Suprapubic skin (tissue), 4 donors: ENCODE data around the gene DUSP1.

Source experiments
- EP300 ChIP-seq: sonication (generic); formaldehyde crosslinking; IDR thresholded peaks from one replicate; pipeline ENCODE4 v1.6.1; 2017; ENCODE audit warnings: antibody characterized with exemption
- POLR2A ChIP-seq, 2 donors: fragments of 450-650 bp; IDR thresholded peaks; one replicate each; pipeline ENCODE4 v1.6.1; 2017; ENCODE audit warnings: antibody characterized with exemption in 2 of 2, mild to moderate bottlenecking in 2 of 2, moderate library complexity in 2 of 2
- POLR2AphosphoS5 ChIP-seq, 3 donors: sonication (generic); formaldehyde crosslinking; IDR thresholded peaks; one replicate each; pipeline ENCODE4 v1.6.1; 2017; ENCODE audit warnings: antibody characterized with exemption in 3 of 3
- TF ChIP-seq, protein P1 (sequence below), 2 donors: fragments of 200-600 bp in 1 of 2; fragments of 450-650 bp in 1 of 2; sonication (generic) in 1 of 2; IDR thresholded peaks; one replicate each; pipeline ENCODE4 v1.5.1; 2016 to 2019; ENCODE audit warnings: antibody characterized with exemption in 2 of 2, mild to moderate bottlenecking in 1 of 2, moderate library complexity in 1 of 2

DNA sequence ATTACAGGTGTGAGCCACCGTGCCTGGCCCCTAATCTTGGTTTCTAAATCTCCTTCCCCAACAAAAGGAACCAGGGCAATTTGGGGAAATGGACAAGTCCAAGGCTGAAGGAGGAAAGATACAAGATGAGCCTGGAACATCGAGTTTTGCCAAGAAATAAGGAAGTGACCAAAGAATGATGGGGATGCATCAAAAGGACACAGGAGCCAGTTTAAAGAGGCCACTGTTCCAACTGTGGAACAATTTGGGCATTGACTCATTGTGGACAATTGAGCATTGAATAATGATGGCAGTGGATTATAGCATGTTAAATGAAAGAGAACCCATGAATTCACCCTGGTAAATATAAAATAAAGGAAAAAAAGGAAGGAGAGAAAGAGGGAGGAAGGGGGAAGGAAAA is 47.5 kb downstream of the DUSP1 start:
- TF ChIP-seq, protein P1, sequence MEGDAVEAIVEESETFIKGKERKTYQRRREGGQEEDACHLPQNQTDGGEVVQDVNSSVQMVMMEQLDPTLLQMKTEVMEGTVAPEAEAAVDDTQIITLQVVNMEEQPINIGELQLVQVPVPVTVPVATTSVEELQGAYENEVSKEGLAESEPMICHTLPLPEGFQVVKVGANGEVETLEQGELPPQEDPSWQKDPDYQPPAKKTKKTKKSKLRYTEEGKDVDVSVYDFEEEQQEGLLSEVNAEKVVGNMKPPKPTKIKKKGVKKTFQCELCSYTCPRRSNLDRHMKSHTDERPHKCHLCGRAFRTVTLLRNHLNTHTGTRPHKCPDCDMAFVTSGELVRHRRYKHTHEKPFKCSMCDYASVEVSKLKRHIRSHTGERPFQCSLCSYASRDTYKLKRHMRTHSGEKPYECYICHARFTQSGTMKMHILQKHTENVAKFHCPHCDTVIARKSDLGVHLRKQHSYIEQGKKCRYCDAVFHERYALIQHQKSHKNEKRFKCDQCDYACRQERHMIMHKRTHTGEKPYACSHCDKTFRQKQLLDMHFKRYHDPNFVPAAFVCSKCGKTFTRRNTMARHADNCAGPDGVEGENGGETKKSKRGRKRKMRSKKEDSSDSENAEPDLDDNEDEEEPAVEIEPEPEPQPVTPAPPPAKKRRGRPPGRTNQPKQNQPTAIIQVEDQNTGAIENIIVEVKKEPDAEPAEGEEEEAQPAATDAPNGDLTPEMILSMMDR (IDR thresholded peaks at IDR 0.05): no peak
- TF ChIP-seq POLR2A (IDR thresholded peaks at IDR 0.05) (no peak), POLR2AphosphoS5 (IDR thresholded peaks at IDR 0.05) (no peak), EP300 (no peak)
